Stimulated activated CD8-positive, alpha-beta memory T cell treated with anti-CD3 and anti-CD28 coated beads, Interleukin-15, amount 100 ng/mL, for 48 hours (primary cell): ENCODE data around the gene LDB2.

Experiments used
- DNase-seq, 2 donors: peaks; one replicate each; pipeline ENCODE4 v3.0.0-alpha.2; 2020; ENCODE audit warnings: low read depth in 2 of 2

The LDB2 gene

DNA sequence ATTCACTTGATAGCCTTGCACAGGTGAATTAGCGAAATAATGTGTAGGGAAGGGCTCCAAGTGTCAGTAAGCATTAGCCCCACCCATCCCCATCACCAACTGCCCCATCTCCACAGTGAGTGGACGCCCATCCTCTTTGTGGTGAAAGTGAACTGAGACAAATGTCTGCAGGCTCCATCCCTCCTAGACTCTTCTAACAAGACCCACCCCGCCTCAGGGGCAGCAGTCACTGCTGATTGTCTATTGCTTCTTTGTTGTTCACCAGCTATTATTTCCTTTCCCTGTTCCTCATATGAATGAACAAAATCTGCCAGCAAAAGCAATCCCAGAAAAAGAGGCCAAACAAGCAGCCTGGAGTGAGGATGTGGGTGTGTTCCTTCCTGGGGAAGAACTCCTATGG, 96.4 kb downstream of the LDB2 start:
- DNase-seq, result no peak

DNA sequence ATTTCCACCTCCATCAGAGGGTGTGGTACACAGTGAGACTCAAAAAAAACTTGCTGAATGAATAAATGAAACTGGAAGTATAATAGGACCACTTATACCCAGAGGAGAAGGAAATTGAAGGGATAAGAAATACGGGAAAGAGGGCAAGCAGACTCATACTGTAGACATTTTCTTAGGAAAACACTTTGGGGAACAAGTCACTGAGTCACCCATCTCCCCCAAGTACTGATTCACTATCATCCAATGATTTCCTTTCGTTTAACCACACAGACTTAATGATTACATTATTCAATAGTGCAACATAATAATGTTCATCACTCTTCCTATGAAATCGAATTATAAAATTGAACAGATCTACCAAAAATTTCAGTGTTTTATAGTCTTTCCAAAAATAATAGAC, 97.1 kb downstream of the LDB2 start:
- no peak for DNase-seq

DNA sequence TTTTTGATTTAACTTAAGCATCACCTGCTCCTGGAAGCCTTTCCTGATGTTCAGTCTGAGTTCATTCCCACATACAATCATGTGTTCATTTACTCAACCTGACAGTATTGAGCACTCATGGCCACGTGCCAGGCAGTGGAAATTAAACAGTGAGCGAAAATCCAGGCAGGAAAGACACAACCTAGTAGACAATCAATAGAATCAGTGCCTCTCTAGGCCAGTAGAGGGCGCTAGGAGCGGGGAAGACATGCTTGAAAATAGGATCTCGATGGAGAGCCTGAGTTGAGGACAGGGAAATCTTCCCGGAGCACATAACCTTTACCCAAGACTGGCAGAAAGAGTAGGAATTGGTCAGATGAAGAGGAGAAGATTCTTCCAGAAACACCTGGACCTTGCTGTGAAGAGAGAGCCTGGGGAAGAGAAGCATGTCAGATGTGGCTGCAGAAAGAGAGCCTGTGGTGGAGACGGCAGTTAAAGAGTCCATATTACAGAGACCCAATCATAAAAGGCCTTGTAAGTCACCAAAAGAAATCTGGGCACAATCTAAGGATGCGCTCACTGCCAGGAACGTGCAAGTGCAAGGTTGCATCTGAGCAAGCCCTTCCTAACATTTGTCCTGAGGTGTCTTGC, 103.5 kb downstream of the LDB2 start:
- DNase-seq, result peak in 1 of 2 donors; percentile 9

DNA sequence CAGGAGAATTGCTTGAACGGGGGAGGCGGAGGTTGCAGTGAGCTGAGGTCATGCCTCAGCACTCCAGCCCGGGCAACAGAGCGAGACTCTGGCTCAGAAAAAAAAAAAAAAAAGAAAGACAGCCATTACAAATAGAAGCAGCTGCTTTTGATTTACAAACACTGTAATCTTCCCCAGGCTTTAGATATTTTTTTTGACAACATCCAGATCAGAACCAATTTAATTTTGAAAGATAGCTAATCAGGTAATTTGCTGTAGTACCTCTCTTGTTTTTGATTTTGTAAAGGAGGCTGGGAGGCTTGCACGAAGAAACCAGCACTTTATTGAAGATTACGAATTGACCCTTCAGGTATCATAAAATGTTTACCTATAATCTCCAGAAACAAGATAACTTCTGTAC, 107.0 kb downstream of the LDB2 start:
- no peak for DNase-seq

DNA sequence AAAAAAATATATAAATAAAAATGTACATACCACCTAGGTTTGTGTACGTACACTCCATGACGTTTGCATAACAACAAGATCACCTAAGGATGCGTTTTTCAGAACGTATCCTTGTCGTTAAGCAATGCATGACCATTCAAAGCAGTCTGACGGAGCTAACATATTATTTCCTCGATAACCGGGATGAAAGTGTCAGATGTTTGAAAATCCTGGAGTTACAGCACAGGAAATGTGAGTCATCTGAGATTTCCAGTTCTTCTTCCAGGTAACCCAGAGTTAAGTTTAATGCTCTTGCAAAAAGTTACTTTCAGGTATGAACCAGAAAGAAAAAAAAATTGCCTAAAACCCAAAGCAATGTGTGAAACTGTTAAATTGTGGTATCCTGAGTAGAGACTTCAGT, 107.9 kb downstream of the LDB2 start:
- DNase-seq, result no peak

DNA sequence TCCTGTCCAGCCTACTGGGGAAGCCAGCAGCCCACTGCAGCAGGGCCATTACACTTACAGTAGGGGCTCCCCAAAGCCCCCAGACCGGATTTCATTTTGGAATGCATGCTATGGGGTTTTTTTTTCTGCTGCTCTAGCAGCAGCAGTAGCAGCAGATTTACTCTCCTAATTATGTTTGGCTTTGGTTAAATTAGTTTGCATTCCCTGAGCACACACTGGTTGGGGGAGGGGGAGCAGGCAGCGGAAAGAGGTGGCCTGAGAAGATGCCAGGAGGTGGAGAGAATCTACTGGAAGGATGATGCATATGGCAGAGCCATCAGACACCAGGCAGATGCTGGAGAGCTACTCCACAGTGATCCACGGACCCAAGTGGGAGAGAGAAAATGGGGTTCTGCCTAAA, 109.6 kb downstream of the LDB2 start:
- no peak for DNase-seq

DNA sequence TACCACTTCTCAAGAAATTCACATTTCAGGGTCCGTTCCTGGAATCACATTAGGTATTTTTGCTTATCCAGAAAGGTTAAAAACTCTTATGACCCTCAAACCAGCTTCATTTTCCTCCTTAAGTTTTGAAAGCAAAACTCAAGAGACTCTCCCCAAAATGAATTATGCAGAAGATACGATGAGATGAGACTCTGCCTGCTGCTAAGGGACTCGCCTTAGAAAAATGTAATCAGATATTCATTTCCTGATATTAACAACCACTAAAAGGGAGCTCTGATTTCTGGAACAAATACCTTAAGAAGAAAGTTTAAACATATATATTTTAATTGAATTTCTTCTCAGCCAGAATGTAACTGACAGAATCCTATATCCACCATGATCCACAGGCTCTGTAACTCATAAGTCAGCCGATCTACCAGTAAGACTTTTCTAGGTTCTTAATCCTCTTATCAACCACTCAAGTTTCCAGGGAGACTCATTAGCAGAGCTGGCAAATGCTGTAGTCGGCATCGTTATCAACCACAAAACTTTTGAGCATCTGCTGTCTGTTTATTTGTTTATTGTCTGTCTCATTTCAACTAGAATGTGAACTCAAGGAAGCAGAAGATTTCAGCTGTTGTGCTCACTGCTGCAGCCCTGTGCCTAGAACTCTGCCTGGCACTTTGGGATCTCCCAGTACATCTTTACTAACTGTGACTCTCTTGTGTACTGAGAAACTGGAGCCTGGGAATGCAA, 112.5 kb downstream of the LDB2 start:
- no peak for DNase-seq

DNA sequence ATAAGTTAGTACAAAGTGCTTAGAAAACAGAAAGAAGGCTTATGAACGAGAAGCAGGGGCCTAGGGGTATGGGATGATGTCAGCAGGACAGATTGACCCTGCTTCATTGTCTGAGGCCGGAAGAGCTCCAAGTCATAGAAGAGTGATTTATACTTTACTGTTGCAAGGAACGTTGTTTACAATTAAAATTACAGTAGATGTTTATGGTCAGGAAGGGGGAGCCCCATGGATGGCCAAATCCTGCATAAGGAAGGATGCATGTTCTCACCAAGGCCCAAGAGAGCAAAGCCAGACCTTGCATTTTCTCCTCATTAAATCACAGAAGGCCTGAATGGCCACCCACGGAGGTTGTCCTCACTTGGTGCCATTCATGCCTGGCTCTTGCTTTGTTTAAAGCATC, 115.3 kb downstream of the LDB2 start:
- DNase-seq, result no peak

DNA sequence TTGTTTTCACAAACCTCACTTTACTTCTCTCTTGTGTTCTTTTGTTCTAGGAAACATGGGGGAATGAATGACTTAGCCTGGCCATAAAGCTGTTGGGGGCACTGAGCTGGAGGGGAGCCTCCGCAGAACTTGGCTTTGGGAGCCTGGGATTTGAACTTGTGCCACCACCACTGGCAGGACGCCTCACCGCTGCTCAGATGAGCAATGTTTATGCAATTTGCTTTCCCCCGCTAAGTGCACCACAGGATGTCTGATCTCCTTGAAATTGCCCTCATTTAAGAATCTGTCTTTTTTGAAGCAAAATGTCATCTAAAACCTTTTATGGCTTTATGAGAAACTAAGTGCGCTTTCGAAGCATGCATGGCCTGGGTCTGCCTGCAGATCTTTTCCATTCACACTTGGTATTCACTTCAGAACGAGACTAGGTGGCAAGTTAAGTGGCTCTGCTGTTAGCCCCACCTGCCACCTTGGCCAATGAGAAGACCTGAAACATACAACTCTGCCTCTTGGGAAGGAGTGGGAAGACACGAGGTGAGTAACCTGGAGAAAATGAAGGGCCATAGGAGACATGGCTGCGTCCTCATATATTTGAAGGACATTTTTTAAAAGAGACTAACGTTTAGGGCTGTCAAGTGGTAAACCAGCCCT, 119.3 kb downstream of the LDB2 start:
- DNase-seq, result no peak

DNA sequence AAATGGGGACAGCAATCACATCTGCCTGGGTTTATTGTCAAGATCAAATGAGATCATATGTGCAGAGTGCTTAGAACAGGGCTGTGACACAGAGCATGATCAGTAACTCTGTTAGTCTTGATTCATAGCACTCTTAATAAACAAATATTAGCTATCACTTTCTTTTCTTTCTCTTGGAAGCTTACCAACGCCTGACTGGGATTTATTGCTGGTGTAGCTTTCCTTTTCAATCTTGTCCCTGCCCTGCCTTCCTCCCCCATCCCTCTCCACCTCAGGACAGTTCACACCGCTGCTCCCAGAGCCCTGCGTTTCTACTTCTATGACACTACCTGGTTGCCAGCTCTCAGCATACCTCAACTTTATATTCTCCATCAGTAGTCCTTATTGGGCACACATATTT, 120.7 kb downstream of the LDB2 start:
- DNase-seq, result no peak

DNA sequence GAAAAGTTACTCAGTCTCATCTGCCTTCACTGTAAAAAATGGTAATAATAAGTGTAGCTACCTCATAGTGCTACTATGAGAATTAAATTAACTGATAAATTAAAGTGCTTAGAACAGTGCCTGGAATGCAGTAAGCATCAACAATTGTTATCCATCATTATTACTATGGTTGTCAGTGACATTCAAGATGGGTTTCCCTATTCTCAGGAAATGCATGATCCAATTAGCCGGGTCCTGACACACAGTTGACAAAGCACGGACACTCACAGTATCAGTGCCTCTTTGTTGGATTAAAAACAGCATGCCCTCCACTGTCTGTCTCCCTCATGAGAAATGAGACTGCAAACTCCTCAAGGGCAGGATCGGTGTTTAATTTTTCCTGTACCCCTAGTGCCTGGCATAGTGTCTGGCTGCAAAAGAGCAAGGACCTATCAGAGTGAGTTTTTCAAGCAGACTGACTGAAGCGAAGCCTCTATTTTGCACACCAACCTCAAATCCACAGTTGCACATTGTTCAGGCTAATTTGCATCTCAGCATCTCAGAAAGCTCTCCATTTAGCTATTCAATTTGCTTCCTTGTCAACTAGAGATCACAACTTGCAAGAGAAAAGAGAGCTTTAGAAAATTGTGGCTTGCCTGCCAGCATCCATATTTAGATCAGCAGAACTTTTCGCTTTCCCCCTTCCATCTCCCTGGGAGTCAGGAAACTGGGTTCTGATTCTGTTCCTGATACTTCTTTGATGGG, 122.9 kb downstream of the LDB2 start:
- no peak for DNase-seq

DNA sequence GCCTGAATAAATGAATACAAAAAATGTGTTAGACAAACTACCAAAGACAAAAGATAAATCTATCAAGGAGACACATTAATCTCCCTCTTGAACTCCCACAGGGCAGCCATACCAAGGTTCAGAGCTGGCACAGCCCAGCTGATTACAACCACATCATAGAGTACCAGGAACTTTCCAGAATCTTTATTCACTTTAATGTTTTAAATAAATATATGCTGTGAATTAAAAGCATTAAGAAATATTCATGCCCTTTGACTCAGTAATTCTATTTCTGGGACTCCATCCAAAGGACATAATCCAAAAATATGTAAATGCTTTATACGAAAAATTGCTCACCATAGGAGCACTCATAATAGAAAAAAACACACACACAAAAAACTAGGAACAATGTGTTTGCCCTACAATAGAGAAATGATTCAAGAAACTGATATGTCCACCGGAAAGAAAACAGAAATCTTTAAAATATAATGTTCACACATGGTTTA, 126.0 kb downstream of the LDB2 start:
- DNase-seq, result no peak

DNA sequence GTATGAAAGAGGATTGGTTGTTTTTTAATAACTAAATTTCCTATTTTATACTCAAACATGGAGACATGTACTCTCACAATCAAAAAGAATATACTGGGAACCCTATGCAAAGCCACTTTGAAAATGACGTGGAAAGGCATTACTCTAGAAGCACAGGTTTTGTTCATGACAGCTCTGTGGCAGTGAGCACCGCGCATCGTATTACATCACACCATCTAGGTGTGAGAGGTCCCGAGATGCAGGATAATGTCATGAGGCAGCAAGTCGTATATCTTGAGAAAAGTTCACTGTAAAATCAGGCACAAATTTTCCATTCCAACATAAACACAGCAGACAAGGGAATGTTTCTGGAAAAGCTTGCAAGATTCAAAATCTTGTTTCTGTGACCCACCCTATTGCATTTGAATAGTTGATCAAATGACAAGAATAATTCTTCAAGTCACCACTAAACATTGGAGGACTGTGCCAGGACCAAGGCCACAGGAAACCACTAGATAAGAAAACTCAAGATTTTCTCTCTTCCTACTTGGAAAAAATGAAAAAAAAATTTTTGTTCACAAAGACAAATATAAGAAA, 127.6 kb downstream of the LDB2 start:
- DNase-seq, result no peak

DNA sequence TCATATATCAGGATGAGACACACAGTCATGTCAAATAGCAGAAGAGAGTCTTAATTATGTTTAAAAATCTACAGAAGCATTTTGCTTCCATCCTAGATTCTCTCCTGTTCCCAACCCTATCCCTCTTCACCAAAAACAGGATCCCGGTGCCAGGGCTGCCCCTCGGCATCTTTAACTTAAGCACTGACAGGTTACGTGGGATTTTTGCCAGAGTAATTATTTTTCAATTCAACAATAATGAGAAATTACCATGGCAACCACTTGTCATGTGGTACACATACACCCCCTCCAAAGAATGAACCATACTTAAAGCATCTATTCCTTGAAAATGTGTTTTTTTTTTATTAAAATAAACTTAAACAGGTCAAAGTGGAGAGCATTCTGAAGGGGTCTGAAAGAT, 130.6 kb downstream of the LDB2 start:
- DNase-seq, result no peak

DNA sequence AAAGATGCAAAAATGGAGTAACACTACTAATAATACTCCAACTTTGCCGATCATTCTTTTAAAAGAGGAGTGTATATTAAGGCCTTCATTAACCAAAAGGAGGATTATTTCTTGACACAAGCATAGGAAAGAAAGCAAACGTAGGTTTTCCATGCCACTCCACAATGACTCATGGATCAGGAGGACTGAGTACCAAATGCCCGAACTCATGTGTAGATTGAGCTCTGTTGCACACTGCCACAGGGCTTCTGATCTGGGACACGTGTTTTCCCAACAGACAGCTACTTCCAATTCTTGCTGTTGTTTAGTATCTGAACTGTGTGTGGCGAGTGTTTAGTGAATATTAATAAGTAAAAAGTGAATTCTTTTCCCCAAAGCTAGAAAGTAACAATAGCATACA, 131.2 kb downstream of the LDB2 start:
- DNase-seq, result no peak

DNA sequence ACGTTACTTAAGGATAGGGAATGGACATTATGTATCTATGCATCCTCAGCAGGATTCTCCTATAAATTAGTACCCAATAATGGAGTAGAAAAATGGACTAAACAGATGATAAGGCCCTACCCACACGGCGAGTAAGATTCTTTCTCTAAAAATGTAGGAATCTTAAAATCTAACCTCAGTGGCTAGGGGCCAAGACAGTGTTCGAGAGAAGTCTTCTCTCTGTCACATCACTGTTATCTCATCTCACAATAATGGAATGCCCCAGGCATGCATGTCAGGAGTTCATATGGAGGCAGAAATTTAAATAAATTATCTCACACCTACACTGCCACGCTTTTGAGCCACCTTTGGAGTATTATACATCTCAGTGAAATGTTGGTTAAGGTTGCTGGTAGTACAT, 132.9 kb downstream of the LDB2 start:
- no peak for DNase-seq

DNA sequence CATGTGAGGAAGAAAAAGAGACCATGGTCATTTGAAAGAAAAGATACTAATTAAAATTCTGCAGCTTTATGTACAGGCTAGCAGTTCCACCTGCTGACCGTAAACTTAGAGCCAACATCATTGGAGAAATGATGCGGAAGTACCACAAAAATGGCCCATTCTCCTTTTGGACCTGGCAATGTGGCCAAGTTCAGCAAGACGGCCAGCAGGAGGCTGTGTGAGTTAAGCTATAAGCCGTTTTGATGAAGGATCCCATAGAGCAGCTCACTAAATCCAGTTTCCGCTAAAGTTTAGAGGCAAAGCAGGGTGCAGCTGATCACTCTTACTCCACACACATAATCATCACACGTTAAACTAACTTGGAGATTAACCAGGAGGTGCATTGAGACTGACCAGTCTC, 133.8 kb downstream of the LDB2 start:
- DNase-seq, result no peak

DNA sequence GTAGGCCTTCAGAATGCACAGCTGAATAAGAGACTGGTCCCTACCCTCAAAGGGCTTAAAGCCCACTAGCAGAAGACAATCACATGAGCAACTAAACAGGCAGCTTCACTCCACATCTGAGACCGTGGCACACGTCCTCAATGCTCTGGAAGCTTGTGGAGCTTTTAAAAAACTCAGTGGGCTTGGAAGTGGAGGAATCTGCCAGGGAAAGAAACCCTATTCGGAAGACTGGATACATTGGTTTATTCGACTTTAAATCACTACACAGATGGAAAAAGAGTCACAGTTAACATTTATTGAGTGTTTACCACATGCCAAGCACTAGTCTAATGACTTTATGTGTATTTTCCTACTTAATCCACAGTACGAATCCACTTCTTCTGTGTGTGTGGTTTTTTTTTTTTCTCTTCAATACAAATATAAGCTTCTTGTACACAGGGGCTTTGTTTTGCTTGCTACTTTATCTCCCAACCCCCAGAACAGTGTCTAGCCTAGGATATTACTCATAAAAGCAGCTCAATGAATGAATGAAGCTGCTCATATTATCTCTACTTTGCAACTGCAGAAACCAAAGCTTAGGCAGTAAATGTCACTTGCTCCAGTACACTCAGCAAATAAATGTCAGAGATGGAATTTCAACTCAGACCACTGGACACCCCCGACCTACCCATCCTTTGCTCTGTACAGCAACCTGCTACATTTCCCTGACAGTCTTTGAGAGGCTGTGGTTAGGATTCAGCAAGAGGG, 137.7 kb downstream of the LDB2 start:
- DNase-seq, result no peak

DNA sequence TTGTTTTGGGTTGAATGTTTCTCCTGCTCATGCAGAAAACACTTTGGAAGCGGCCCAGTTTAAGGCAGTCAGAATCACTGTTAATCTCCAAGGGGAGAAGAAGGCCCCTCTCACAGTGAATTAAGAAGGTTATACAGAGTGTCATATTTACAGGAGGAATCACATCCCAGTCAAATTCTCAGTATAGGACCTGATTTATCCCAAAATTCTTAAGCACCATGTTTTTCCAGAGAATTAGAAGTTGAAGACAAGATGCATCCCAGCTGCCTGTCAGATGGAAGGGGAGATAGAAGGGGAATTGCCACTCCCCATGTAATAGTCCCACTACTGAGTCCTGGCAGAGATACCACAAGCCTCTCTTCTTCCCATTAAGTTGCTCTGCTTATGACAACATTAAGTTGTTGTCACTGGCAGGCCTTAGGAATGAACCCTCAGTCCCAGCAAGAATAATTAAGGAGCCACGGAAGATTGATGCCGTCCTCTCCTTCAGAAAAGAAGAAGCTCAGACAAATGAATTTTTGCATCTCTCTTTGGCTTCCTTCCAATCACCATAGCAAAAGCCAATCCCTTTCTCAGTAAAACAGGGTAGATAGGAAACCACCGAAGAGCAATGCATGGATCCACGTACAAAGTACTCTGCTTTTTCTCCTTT, 138.4 kb downstream of the LDB2 start:
- DNase-seq, result no peak

DNA sequence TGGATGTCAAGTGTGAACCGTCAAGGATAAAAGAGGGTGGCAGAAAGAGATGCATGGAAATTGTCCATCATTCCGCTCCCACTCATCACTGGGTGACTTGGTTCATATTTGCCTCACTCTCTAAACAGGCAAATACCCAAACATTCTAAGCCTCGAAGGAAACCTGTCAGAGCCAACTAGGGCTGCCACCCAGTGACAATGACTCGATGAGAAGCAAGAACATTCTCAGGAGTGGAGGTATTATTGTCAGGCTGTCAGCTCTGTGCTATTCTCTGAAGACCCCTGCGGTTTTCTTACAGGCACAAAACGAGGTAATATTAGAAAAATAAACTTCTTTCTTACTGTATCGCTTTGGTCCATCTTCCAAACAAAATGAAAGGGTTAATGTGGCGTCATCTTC, 139.6 kb downstream of the LDB2 start:
- no peak for DNase-seq

DNA sequence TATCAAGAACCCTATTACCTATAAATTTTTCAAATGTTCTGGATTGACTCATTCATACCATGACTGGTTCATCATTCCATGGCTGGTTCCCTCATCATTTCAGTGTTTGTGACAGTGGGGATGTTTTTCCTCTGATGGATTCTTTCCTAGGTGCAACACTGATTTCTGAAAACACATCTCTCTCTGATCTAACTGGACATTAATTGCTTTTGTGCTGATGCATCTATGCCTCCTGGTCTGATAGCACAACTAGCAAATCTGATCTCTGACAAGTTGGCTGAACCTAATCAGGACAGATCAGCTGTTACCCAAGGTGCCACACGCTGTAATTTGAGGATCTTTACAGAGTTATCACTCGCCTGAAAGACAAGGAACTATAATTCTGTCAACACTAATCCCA, 140.2 kb downstream of the LDB2 start:
- no peak for DNase-seq
